ENCODE data around the gene CORT.
A peak's percentile ranks its signal among the peaks of the same experiment; 100 is the strongest.
"Not testable (repeated sequence)": the region's sequence is repeated elsewhere in the genome, so short reads cannot be mapped to it uniquely, and the experiment has no call there.

The CORT gene

DNA sequence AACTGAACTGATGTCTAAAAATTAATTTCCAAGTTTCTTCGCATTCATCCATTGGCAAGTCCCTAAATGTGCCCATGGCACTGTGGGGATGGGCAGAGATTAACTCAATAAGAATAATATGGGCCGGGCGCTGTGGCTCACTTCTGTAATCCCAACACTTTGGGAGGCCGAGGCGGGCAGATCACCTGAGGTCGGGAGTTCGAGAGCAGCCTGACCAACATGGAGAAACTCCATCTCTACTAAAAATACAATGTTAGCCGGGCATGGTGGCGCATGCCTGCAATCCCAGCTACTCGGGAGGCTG lies 24.4 kb downstream of the CORT start:
- DNase-seq (ENCODE audit: low spot score); FAIRE-seq: not testable (repeated sequence)

DNA sequence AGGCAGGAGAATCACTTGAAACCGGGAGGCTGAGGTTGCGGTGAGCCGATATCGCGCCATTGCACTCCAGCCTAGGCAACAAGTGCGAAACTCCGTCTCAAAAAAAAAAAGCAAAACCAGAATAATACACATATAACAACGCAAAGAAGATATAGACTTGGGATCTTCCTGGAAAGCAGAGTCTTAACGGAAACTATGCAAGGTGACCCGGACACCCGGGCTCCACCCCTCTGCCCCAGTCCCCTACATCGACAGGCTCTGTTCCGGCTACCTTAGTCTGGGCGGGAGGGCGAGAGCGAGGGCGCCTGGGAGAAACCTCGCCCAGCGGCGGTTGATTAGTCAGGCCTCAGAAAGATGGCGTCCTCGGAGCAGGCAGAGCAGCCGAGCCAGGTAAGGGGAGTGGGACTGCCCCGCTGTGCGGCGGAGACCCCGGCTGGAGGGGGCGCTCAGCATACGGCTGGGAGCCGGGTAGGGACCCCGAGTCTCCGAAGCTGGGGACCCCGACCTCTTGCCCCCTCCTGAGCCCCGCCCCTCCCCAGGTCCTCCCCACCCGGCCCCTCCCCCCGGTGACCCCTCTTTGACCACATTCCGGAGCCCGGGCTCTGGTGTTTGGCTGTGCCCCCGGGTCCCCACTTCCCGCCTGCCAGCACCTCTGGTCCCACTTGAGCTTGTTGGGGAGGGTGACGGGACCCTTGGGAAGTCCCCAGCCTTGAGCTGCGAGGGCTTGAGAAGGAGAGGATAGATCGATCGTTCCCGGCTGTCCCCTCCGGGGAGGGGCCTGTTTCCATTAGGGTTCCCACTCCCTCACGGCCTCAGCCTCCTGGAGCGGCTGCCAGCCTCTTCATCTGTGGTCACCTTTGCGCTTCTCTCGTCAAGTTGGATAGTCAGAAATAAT lies 25.0 kb downstream of the CORT start, which contains the start of gene PEX14:
Gene PEX14, plus strand, starts transcription at position 338 of the 895 bp plus-strand sequence. Its CDS starts 17 bp downstream, at position 355.
- FAIRE-seq (peak; percentile 17), DNase-seq (ENCODE audit: low spot score) (peak; percentile 80)

DNA sequence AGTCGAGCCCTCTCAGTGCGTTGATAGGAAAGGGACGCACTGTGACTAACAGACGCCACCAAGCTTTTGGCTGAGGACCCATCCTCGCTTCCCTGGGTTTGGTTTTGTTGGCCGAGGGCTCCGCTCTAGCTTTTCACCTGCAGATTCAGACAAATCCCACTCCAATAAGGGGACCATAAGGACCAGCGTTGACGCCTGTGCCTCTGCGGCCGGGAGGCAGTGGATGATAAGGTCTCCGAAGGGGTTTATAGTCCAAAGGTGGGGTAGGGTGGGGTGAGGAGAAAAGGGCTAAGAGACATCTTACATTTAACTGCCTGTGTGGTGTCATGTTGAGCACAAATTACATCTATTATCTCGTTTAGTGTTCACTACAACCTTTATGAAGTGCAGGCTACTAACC lies 25.7 kb downstream of the CORT start:
- FAIRE-seq: no peak
- no peak for DNase-seq (ENCODE audit: low spot score)

DNA sequence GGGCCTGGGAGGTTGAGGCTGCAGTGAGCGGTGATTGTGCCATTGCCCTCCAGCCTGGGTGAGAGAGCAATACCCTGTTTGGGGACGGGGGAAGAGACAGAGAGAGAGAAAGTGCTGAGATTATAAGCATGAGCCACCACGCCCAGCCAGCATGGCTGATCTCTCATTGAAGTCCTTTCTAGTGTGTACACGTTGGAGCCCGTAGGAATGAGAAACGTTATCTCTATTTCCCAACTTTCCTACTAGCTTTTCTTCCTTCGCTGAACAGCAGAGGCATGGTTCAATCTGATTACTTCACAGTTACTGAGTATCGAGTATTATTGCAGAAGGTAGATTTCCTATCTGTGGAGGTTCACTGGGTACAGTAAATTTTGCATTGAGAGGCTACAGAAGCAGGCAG lies 29.5 kb downstream of the CORT start:
- DNase-seq (ENCODE audit: low spot score) (no peak), FAIRE-seq (no peak)

DNA sequence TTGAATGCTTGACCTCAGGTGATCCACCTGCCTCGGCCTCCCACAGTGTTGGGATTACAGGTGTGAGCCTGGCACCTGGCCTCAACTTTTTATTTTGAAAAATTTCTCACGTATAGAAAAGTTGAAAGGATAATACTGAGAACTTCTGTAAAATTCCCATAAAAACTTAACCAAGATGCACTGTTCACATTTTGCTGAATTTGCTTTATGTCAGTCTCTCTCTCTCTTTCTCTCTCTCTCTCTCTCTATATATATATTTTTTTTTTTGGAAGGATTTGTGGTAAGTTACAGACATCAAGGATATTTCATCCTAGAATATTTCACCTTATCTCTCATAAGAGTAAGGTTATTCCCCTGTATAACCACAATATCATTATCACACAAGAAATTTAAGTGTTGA lies 30.8 kb downstream of the CORT start:
- no peak for FAIRE-seq

DNA sequence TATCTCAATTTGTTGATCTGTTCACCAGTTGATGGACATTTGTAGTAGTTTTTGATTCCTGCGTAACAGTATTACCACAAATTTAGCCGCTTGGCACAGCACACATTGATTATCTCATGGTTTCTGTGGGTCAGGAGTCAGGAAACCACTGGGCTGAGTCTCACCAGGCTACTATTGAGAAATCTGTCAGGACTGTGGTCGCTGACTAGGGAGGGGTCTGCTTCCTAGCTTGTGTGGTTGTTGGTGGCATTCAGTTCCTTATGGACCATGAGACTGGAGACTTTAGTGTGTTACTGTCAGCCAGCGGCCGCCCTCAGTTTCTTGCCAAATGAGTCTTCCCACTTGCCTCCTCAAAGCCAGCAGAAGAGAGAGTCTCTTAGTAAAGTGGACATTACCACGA lies 34.7 kb downstream of the CORT start:
- FAIRE-seq: no peak

More for the DNA sequence above, 30.8 kb downstream of the CORT start:
- DNase-seq (ENCODE audit: low spot score): no peak

DNA sequence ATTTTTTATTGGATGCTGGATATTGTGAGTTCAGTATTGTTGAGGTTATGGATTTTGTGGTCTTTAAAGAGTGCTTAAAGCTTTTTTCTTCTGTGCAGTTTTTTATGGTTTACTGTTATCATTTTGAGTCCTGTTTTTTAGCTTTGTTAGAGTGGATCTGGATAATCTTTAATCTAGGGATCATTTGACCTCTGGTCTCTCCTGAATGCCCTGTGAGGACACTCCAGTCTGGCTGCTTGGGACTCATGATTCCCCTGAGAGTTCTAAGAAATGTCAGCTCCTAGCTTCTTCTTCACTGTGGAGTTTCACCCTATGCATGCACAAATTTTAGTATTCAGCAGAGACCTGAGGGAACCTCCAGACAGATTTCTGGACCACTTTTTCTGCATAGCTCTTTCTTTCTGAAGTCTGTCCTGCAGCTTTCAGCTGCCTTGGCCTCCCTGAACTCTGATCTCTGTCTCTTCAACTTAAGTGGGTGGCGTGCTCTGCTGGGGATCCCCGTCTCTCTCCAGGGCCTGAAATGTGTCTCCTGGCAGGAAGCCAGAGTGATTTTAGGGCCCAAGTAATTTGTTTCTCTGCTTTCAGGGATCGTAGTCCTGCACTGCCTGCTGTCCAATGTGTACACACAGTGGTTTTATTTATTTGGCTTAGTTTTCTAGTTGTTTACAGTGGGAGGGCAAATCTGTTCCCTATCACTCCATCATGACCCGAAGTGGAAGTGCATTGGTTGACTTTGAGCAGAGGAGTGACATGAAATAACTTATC lies 39.6 kb downstream of the CORT start:
- FAIRE-seq (no peak), DNase-seq (ENCODE audit: low spot score) (no peak)

More for the DNA sequence above, 34.7 kb downstream of the CORT start:
- DNase-seq (ENCODE audit: low spot score): no peak

DNA sequence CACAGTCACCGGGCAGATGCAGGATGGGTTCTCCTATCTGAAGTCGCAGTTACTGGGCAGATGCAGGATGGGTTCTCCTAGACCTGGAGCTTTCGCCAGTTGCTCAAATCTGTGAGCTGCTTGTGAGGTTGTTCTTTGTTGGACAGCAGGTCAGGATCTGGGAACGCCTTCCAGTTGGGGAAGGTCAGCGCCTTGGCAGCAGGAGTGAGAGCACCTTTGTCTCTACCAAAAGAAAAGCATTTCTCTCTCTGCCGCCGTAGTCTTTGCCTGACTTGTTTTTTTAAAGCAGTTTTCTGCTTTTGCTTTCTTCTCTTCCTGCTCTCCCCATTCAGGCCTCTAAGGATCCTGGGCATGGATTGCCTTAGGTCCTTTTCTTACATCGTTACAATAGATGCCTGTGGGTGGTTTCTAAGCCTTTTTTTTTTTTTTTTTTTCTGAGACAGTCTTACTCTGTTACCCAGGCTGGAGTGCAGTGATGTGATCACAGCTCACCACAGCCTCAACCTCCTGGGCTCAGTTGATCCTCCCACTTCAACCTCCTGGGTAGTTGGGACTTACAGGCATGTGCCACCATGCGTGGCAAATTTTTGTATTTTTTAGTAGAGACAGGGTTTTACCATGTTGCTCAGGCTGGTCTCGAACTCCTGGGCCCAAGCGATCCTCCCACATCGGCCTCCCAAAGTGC lies 40.6 kb downstream of the CORT start:
- DNase-seq (ENCODE audit: low spot score) (no peak), FAIRE-seq (peak; percentile 35)

DNA sequence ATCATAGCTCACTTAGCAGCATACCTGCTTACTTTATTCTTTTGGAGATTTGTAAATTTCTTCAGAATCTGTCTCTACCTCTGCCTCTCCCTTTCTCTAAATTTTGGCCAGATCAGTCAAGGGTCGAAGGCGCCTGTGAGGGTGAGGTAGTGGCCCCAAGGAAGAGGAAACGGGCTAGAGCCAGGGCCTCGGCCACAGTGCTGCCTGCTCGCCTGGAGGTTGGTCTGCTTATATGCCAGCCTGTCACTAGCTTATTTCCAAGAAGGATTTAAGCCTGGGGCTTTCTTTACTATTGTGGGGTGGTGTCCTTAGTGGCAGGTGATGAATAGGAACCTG lies 44.6 kb downstream of the CORT start:
- no peak for FAIRE-seq
- DNase-seq (ENCODE audit: low spot score): no peak

DNA sequence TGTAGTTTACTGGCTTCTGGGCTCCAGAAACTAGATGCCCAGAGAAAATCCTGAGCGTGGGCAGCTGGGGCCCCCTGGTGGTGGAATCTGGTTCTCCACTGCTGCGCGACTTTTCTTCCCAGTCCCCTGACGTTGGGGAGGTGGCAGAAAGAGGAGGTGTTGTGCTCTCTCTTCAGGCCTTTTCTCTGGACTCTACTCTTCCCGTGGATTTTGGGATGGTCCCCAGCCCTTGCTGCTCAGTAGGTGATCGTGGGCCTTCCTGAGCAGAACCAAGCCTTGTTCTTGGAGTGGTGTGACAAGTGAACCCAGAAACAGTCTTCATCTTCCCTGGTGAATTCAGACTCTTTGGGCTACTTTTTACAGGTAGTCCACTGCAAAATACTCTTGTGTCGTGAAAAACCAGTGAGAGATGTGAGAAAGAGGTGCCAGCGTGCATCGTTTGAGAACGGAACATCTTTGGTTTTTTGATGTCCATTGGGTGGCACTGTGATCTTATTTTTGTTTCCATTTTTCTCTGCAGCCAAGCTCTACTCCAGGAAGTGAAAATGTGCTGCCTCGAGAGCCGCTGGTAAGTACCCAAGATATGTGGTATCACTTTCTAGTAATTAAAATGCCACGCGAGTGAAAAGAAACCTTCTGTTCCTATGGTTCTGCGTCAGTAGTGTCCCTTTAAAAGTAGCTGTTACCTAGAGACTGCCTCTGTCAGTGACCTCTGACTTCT lies 45.1 kb downstream of the CORT start:
- peak; percentile 56 for FAIRE-seq
- peak; percentile 63 for DNase-seq (ENCODE audit: low spot score)

DNA sequence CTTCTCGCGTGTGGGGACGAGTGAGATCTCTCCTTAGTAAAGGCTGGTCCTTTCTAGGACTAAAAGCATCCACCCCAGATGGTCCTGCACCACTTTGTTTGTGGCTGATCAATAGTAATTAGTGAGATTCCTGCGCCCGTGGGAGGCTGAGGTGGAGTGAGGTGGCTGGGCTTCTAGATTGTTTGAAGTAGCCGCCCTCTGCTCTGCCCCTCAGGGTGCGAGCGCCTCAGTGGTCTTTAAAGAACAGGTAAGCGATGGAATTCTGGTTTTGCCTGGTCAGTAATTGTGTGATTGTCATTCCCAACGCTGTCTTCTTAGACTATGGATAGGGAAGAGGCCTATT lies 45.6 kb downstream of the CORT start:
- DNase-seq (ENCODE audit: low spot score): no peak
- no peak for FAIRE-seq

DNA sequence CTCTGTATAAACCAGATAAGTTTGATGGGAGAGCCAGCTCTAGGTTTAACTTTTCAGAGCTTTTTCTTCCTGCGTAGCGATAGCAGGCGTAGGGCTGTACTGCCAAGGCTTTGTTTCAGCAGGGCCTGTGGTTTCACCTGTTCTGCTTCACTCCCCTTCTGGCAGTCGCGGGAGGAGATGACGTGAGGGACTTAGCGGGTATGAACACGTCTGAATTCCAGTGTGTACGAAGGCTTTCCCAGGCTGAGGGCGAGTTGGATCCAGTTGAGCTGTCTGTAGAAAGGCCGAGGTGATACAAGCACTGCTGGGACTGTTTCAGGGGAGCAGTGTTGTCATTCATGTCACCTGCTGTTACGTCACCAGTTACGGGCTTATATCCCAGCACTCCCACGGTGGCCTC lies 46.1 kb downstream of the CORT start:
- FAIRE-seq: peak; percentile 52
- peak; percentile 80 for DNase-seq (ENCODE audit: low spot score)

DNA sequence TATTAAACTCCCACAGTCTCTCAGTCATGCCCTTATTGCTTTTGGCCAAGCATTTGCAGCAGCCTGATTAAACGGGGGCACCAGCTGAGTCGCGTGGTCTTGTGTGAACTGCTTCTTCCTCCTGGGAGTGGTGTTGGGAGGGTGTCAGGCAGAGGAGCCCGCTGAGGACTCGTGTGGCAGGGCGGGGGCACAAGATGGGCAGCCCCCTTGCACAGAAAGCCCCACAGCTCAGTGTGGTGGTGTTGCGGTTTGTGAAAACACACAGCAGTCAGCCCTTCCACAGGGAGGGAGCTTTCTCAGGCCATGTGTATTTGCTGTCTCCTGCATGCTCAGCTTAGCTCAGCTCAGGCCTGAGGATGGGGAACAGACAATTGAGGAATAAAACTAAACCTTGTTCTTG lies 47.3 kb downstream of the CORT start:
- FAIRE-seq (no peak), DNase-seq (ENCODE audit: low spot score) (no peak)

DNA sequence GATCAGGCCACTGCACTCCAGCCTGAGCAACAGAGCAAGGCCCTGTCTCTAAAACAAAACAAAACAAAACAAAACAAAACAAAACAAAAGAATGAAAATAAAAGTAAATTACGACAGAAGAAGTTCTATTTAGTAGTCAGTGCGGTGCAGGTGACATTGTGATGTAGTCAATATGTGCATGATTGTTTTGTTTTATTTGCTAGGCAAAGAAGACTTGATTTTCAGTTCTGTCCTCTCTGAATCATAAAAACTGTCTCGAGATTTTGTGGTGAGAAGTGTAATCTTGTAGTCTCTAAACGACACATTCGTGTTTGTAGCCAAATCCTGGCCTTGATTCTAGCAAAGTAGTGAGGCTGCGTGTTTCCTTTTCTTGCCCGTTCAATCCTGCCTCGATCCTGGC lies 48.4 kb downstream of the CORT start:
- no peak for DNase-seq (ENCODE audit: low spot score)
- FAIRE-seq: no peak

Data from RCC 7860 (cell line).